Astrocyte (in vitro differentiated cells and primary cell): ENCODE results near the gene ITPR2. TPM values are rescaled to one million over a fixed set of nuclear protein-coding genes. Genes with fewer than 3 reads are reported as not detected.

ENCODE experiments used
- DNase-seq: peaks from one replicate; pipeline ENCODE4 v3.0.0-alpha.2; 2010; ENCODE audit warnings: low read depth
- FAIRE-seq: peaks from 2 replicates; lab custom pipeline; 2011; peaks lifted over from hg19 to GRCh38; lab: Jason Lieb, UNC
- H2AFZ ChIP-seq: 2 replicates; pipeline ENCODE4 v1.6.0; 2012; ENCODE audit warnings: low read depth, low read length, inconsistent platforms
- H3K27ac ChIP-seq: 2 replicates; pipeline ENCODE4 v1.5.1; 2011; ENCODE audit warnings: low read depth, low read length, inconsistent platforms
- H3K27me3 ChIP-seq: 2 replicates; pipeline ENCODE4 v1.6.0; 2011; ENCODE audit warnings: low read length, inconsistent platforms; ENCODE audit not compliant: insufficient read depth
- H3K36me3 ChIP-seq: 2 replicates; pipeline ENCODE4 v1.5.1; 2011; ENCODE audit warnings: low read length, inconsistent platforms; ENCODE audit not compliant: insufficient read depth
- H3K4me1 ChIP-seq: 2 replicates; pipeline ENCODE4 v1.5.1; 2011; ENCODE audit warnings: low read length, inconsistent platforms; ENCODE audit not compliant: insufficient read depth
- H3K4me2 ChIP-seq: 2 replicates; pipeline ENCODE4 v1.6.0; 2012; ENCODE audit warnings: low read length, inconsistent platforms
- H3K4me3 ChIP-seq: 2 replicates; pipeline ENCODE4 v1.5.1; 2011; ENCODE audit warnings: low read depth, mild to moderate bottlenecking, low read length, inconsistent platforms; ENCODE audit not compliant: insufficient read depth
- H3K79me2 ChIP-seq: 2 replicates; pipeline ENCODE4 v1.6.0; 2012; ENCODE audit warnings: mild to moderate bottlenecking, low read length, inconsistent platforms; ENCODE audit not compliant: insufficient read depth
- H3K9ac ChIP-seq: 2 replicates; pipeline ENCODE4 v1.6.0; 2012; ENCODE audit warnings: mild to moderate bottlenecking, low read length, inconsistent platforms
- H3K9me3 ChIP-seq: 2 replicates; pipeline ENCODE4 v1.5.1; 2012; ENCODE audit warnings: low read depth, mild to moderate bottlenecking, low read length, inconsistent platforms; ENCODE audit not compliant: insufficient read depth
- H4K20me1 ChIP-seq: 2 replicates; pipeline ENCODE4 v1.6.0; 2012; ENCODE audit warnings: low read length, inconsistent platforms; ENCODE audit not compliant: insufficient read depth
- H3K27ac Mint-ChIP-seq: one replicate; pipeline ENCODE4 v1.8.0; 2021; ENCODE audit warnings: mild to moderate bottlenecking, mixed read lengths; ENCODE audit not compliant: unreplicated experiment
- H3K27me3 Mint-ChIP-seq: one replicate; pipeline ENCODE4 v1.8.0; 2021; ENCODE audit warnings: low read depth, mixed read lengths; ENCODE audit not compliant: unreplicated experiment
- H3K36me3 Mint-ChIP-seq: one replicate; pipeline ENCODE4 v1.8.0; 2021; ENCODE audit warnings: low read depth, mixed read lengths; ENCODE audit not compliant: unreplicated experiment
- H3K4me1 Mint-ChIP-seq: one replicate; pipeline ENCODE4 v1.8.0; 2021; ENCODE audit warnings: low read depth, mixed read lengths; ENCODE audit not compliant: unreplicated experiment
- H3K4me3 Mint-ChIP-seq: one replicate; pipeline ENCODE4 v1.8.0; 2021; ENCODE audit warnings: mild to moderate bottlenecking, moderate library complexity, mixed read lengths; ENCODE audit not compliant: unreplicated experiment
- H3K9me3 Mint-ChIP-seq: one replicate; pipeline ENCODE4 v1.8.0; 2021; ENCODE audit warnings: mild to moderate bottlenecking, mixed read lengths; ENCODE audit not compliant: unreplicated experiment
- CTCF ChIP-seq: IDR thresholded peaks from 2 replicates; pipeline ENCODE4 v1.5.1; 2011; ENCODE audit warnings: low read depth, mild to moderate bottlenecking, inconsistent platforms, low read length, moderate library complexity; ENCODE audit not compliant: insufficient read depth
- EZH2 ChIP-seq: IDR thresholded peaks from 2 replicates; pipeline ENCODE4 v1.6.1; 2012; ENCODE audit warnings: mild to moderate bottlenecking, low read length, inconsistent platforms; ENCODE audit not compliant: insufficient read depth
- total RNA-seq: library from RNA; stranded (reverse); gene quantifications from 2 replicates; pipeline ENCODE4 v1.2.1, GENCODE V29; 2021

ITPR2 gene
- total RNA-seq, 1 donor from 2014 or later: 24.4 TPM

DNA sequence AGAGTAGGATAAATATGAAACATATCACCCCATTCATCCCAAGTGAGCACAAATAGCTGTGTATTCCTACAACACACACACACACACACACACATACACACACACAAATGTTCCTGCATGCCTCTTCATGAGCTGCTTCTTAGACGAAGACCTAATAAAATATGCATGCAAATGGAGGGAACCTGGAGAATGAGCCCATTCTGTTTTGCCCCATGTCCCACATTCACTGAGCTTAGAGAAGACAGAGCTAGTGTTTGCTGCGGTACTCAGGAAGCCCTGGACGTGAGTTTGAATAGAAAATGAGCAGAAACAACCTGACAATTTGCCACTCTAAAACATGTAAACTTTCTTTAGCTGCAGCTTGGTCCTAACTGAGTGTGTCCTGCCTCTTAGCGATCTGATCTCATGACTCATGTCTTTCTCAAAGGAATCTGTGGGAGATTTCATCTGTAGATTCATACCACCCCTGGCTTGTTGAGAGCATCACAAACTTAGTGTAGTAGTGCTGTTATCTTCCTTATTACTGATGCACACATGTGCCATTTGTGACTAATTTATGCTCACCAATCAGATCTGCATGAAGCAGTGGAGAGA lies 86.8 kb downstream of the ITPR2 start:
- Mint-ChIP-seq H3K27ac (peak overlapping the region; percentile 85), H3K4me3 (peak overlapping the region; percentile 66), H3K36me3 (peaks cover 2% of the 10 kb centered on the region), H3K4me1 (peaks cover 58% of the 10 kb centered on the region), H3K9me3 (no peaks in the 10 kb centered on the region), H3K27me3 (no peaks in the 10 kb centered on the region)
- H3K9me3 ChIP-seq: no peaks in the 10 kb centered on the region
- no peaks in the 10 kb centered on the region for H3K36me3 ChIP-seq
- H3K79me2 ChIP-seq: peaks cover 3% of the 10 kb centered on the region
- peak overlapping the region; percentile 7 for H3K4me3 ChIP-seq
- no peaks in the 10 kb centered on the region for H3K27me3 ChIP-seq
- peak; percentile 89 for FAIRE-seq
- H4K20me1 ChIP-seq: no peaks in the 10 kb centered on the region
- no peak for TF ChIP-seq EZH2
- peak overlapping the region; percentile 44 for H3K27ac ChIP-seq
- peaks cover 37% of the 10 kb centered on the region for H3K4me1 ChIP-seq
- DNase-seq: peak; percentile 91
- no peak overlapping the region for H2AFZ ChIP-seq
- H3K4me2 ChIP-seq: peak overlapping the region; percentile 77
- peak overlapping the region; percentile 23 for H3K9ac ChIP-seq

- no peak overlapping the region for H3K4me3 Mint-ChIP-seq
- H3K4me1 Mint-ChIP-seq: peaks cover 60% of the 10 kb centered on the region
Measured at GRCh38 chr12:26744697-26745440, 88.1 kb downstream of the ITPR2 start.

More at GRCh38 chr12:26744697-26745440, 88.1 kb downstream of the ITPR2 start:
- FAIRE-seq (peak; percentile 75), DNase-seq (peak; percentile 41)
- no peaks in the 10 kb centered on the region for H3K27me3 Mint-ChIP-seq
- Histone ChIP-seq H2AFZ (no peak overlapping the region), H3K4me2 (peak overlapping the region; percentile 56), H3K9ac (peak overlapping the region; percentile 27), H3K4me3 (no peak overlapping the region), H4K20me1 (no peaks in the 10 kb centered on the region), H3K36me3 (no peaks in the 10 kb centered on the region), H3K9me3 (no peaks in the 10 kb centered on the region), H3K27ac (peak overlapping the region; percentile 32), H3K27me3 (no peaks in the 10 kb centered on the region), H3K79me2 (peaks cover 3% of the 10 kb centered on the region), H3K4me1 (peaks cover 37% of the 10 kb centered on the region)
- no peaks in the 10 kb centered on the region for H3K9me3 Mint-ChIP-seq
- H3K27ac Mint-ChIP-seq: no peak overlapping the region
- peaks cover 2% of the 10 kb centered on the region for H3K36me3 Mint-ChIP-seq
- TF ChIP-seq CTCF: no peak
- no peak for TF ChIP-seq EZH2
